Loucy (cell line): ENCODE data around the gene PHAF1.

Source experiments
- H2AFZ ChIP-seq: fragments of 200-600 bp; sonication (generic); 2 replicates; pipeline ENCODE4 v1.6.0; 2016; ENCODE audit warnings: antibody characterized with exemption, mild to moderate bottlenecking, low read length, moderate library complexity
- H3F3A ChIP-seq: fragments of 200-600 bp; 2 replicates; pipeline ENCODE4 v1.6.0; 2016; ENCODE audit warnings: antibody characterized with exemption, low read depth, mild to moderate bottlenecking
- H3K27me3 ChIP-seq: fragments of 200-600 bp; sonication (generic); 2 replicates; pipeline ENCODE4 v1.6.1; 2014; ENCODE audit warnings: low read length, mild to moderate bottlenecking; ENCODE audit not compliant: insufficient read depth, poor library complexity, severe bottlenecking
- H3K36me3 ChIP-seq: fragments of 200-600 bp; sonication (generic); 2 replicates; pipeline ENCODE4 v1.6.1; 2016; ENCODE audit warnings: low read length; ENCODE audit not compliant: insufficient read depth
- H3K4me1 ChIP-seq: fragments of 200-600 bp; sonication (generic); 2 replicates; pipeline ENCODE4 v1.5.1; 2014; ENCODE audit warnings: low read length, mild to moderate bottlenecking; ENCODE audit not compliant: insufficient read depth, poor library complexity, severe bottlenecking
- H3K4me2 ChIP-seq: fragments of 200-600 bp; sonication (generic); 2 replicates; pipeline ENCODE4 v1.6.0; 2014; ENCODE audit warnings: antibody characterized with exemption, low read length, low read depth, mild to moderate bottlenecking; ENCODE audit not compliant: poor library complexity, severe bottlenecking
- H3K4me3 ChIP-seq: fragments of 200-600 bp; sonication (generic); 2 replicates; pipeline ENCODE4 v1.5.1; 2014; ENCODE audit warnings: low read length, mild to moderate bottlenecking, mixed read lengths; ENCODE audit not compliant: poor library complexity, severe bottlenecking
- H3K79me2 ChIP-seq: fragments of 200-600 bp; sonication (generic); 2 replicates; pipeline ENCODE4 v1.6.1; 2014; ENCODE audit warnings: low read length; ENCODE audit not compliant: insufficient read depth
- H3K9ac ChIP-seq: fragments of 200-600 bp; sonication (generic); 2 replicates; pipeline ENCODE4 v1.6.0; 2014; ENCODE audit warnings: mild to moderate bottlenecking, low read depth, low read length, moderate library complexity; ENCODE audit not compliant: poor library complexity, severe bottlenecking
- H3K9me2 ChIP-seq: fragments of 200-600 bp; sonication (generic); replicated peaks from 2 replicates; pipeline ENCODE4 v1.6.1; 2016; ENCODE audit warnings: low read depth, low read length, mixed read lengths
- H3K9me3 ChIP-seq: fragments of 200-600 bp; sonication (generic); 2 replicates; pipeline ENCODE4 v1.6.1; 2014; ENCODE audit warnings: mild to moderate bottlenecking, antibody characterized with exemption, low read length, low read depth; ENCODE audit not compliant: insufficient read depth
- H4K20me1 ChIP-seq: fragments of 200-600 bp; sonication (generic); 2 replicates; pipeline ENCODE4 v1.6.0; 2014; ENCODE audit warnings: antibody characterized with exemption, low read length, mild to moderate bottlenecking; ENCODE audit not compliant: insufficient read depth, poor library complexity, severe bottlenecking
- EZH2phosphoT487 ChIP-seq: fragments of 200-600 bp; IDR thresholded peaks from 2 replicates; pipeline ENCODE4 v1.6.1; 2018; ENCODE audit warnings: antibody characterized with exemption, mild to moderate bottlenecking, moderate library complexity, borderline replicate concordance
- TF ChIP-seq, protein P1 (sequence below): fragments of 200-600 bp; sonication (generic); conservative IDR thresholded peaks from 2 replicates; pipeline ENCODE4 v1.5.1; 2014; ENCODE audit warnings: mild to moderate bottlenecking, antibody characterized with exemption, low read length

Gene PHAF1

DNA sequence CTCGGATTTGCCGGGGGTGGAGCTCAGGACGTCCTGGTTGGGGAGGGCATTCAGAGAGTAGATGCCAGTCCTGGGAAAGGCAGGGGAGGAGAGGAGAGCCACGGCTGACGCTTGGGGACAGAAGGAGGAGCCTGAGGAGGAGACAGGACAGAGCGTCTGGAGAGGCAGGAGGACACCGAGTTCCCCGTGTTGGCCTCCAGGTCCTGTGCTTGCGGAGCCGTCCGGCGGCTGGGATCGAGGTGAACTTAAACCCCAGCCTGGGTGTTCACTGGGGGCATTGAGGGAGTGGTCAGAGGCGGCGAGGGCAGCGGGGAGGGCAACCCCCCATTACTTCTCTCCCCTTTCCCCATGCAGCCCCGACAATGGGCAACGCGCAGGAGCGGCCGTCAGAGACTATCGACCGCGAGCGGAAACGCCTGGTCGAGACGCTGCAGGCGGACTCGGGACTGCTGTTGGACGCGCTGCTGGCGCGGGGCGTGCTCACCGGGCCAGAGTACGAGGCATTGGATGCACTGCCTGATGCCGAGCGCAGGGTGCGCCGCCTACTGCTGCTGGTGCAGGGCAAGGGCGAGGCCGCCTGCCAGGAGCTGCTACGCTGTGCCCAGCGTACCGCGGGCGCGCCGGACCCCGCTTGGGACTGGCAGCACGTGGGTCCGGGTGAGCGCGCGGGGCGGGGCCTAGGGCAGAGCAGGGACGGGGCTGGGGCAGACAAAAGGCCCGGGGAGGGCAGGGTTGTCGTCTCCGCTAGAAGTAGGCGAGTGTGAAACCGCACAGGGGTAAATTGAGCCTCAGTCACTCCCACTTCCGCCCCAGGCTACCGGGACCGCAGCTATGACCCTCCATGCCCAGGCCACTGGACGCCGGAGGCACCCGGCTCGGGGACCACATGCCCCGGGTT, 64.3 kb downstream of the PHAF1 start:
- Histone ChIP-seq H3K27me3 (no peaks in the 10 kb centered on the region), H3F3A (no peaks in the 10 kb centered on the region), H3K4me1 (peaks cover 37% of the 10 kb centered on the region), H3K9ac (peak overlapping the region; percentile 77), H2AFZ (peak overlapping the region; percentile 53), H3K9me3 (no peaks in the 10 kb centered on the region), H3K4me2 (peak overlapping the region; percentile 98), H3K79me2 (peaks cover 8% of the 10 kb centered on the region; the same call in 1 of the 2 replicates), H3K9me2 (no peaks in the 10 kb centered on the region), H3K4me3 (peak overlapping the region; percentile 73), H3K36me3 (no peaks in the 10 kb centered on the region), H4K20me1 (no peaks in the 10 kb centered on the region)
- no peak for TF ChIP-seq EZH2phosphoT487
- TF ChIP-seq, protein P1, sequence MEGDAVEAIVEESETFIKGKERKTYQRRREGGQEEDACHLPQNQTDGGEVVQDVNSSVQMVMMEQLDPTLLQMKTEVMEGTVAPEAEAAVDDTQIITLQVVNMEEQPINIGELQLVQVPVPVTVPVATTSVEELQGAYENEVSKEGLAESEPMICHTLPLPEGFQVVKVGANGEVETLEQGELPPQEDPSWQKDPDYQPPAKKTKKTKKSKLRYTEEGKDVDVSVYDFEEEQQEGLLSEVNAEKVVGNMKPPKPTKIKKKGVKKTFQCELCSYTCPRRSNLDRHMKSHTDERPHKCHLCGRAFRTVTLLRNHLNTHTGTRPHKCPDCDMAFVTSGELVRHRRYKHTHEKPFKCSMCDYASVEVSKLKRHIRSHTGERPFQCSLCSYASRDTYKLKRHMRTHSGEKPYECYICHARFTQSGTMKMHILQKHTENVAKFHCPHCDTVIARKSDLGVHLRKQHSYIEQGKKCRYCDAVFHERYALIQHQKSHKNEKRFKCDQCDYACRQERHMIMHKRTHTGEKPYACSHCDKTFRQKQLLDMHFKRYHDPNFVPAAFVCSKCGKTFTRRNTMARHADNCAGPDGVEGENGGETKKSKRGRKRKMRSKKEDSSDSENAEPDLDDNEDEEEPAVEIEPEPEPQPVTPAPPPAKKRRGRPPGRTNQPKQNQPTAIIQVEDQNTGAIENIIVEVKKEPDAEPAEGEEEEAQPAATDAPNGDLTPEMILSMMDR: peak; percentile 36

DNA sequence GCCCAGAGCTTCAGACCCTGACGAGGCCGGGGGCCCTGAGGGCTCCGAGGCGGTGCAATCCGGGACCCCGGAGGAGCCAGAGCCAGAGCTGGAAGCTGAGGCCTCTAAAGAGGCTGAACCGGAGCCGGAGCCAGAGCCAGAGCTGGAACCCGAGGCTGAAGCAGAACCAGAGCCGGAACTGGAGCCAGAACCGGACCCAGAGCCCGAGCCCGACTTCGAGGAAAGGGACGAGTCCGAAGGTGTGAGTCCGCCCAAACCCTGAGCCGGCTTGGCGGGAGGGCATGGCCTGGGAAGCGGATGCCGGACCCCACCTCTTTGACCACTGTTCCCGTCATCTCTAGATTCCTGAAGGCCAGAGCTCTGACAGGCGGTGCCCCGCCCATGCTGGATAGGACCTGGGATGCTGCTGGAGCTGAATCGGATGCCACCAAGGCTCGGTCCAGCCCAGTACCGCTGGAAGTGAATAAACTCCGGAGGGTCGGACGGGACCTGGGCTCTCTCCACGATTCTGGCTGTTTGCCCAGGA, 65.0 kb downstream of the PHAF1 start:
- H3K9ac ChIP-seq: peak overlapping the region; percentile 77
- TF ChIP-seq, protein P1: no peak
- TF ChIP-seq EZH2phosphoT487: no peak
- no peaks in the 10 kb centered on the region for H3K9me3 ChIP-seq
- H3K36me3 ChIP-seq: no peaks in the 10 kb centered on the region
- no peaks in the 10 kb centered on the region for H4K20me1 ChIP-seq
- H3F3A ChIP-seq: no peaks in the 10 kb centered on the region
- H3K79me2 ChIP-seq: peaks cover 9% of the 10 kb centered on the region; the same call in 1 of the 2 replicates
- H3K4me2 ChIP-seq: peak overlapping the region; percentile 98
- no peaks in the 10 kb centered on the region for H3K27me3 ChIP-seq
- H3K4me1 ChIP-seq: peaks cover 30% of the 10 kb centered on the region
- H3K4me3 ChIP-seq: peak overlapping the region; percentile 73
- peak overlapping the region; percentile 53 for H2AFZ ChIP-seq
- H3K9me2 ChIP-seq: no peaks in the 10 kb centered on the region

DNA sequence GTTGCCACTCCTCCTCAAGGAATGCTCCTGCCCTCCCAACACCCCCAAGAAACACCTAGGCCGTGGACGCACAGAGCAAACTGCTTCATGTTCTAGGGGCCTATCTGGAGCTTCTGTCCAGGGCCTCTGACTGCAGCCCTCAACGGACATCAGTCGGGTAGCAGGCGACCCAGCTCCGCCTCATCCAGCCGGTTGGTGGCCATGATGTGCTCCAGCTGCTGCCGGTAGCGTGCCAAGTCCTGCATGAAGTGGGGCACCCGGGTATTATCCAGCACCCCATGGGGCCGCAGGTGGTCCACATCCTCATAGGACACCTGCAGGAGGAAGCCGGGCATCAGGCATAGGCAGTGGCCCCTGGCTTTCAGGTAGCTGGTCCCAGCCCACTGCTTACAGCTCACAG, 66.9 kb downstream of the PHAF1 start:
- Histone ChIP-seq H3K9ac (no peak overlapping the region), H2AFZ (no peak overlapping the region), H3K36me3 (no peaks in the 10 kb centered on the region), H3K79me2 (peaks cover 20% of the 10 kb centered on the region; the same call in 1 of the 2 replicates), H3K27me3 (no peaks in the 10 kb centered on the region), H3K9me2 (no peaks in the 10 kb centered on the region), H3K4me3 (no peak overlapping the region), H4K20me1 (no peaks in the 10 kb centered on the region), H3F3A (no peaks in the 10 kb centered on the region), H3K9me3 (no peaks in the 10 kb centered on the region), H3K4me1 (peaks cover 25% of the 10 kb centered on the region), H3K4me2 (no peak overlapping the region)
- no peak for TF ChIP-seq EZH2phosphoT487
- TF ChIP-seq, protein P1: no peak
